ENCODE data around the gene SCTR. TPM values are rescaled to one million over a fixed set of nuclear protein-coding genes. Genes with fewer than 3 reads are reported as not detected.
A peak's percentile ranks its signal among the peaks of the same experiment; 100 is the strongest.

SCTR gene
- total and polyA plus RNA-seq, 2 of the 13 experiments (the other 11 are each of a cell fraction or from before 2014, with no cell fraction given) = not detected

- TF ChIP-seq ZHX1 (CRISPR knock-in tag; IDR thresholded peaks at IDR 0.05; ENCODE audit: low read depth) (no peak), ZNF432 (CRISPR knock-in tag; IDR thresholded peaks at IDR 0.05; ENCODE audit: borderline replicate concordance) (no peak), TIGD3 (CRISPR knock-in tag; IDR thresholded peaks at IDR 0.05; ENCODE audit: borderline replicate concordance) (no peak), BRF2 (CRISPR knock-in tag; IDR thresholded peaks at IDR 0.05) (0 out of 2 replicates have a peak, but pooled peaks have one; percentile 50), GPBP1L1 (CRISPR knock-in tag; IDR thresholded peaks at IDR 0.05) (no peak), SSRP1 (CRISPR knock-in tag; IDR thresholded peaks at IDR 0.05) (no peak), CSRNP1 (CRISPR knock-in tag; IDR thresholded peaks at IDR 0.05) (0 out of 2 replicates have a peak, but pooled peaks have one; percentile 41), ZNF563 (CRISPR knock-in tag; IDR thresholded peaks at IDR 0.05) (peak; percentile 16; the same call in 1 of the 2 replicates), ZBTB37 (CRISPR knock-in tag; IDR thresholded peaks at IDR 0.05) (no peak), THRA (CRISPR knock-in tag; IDR thresholded peaks at IDR 0.05; ENCODE audit: borderline replicate concordance) (no peak), ZNF549 (CRISPR knock-in tag; IDR thresholded peaks at IDR 0.05) (no peak), MEIS2 (CRISPR knock-in tag; IDR thresholded peaks at IDR 0.05) (no peak), DNMT3B (CRISPR knock-in tag; conservative IDR thresholded peaks at IDR 0.05) (no peak), GFI1 (CRISPR knock-in tag; IDR thresholded peaks at IDR 0.05; ENCODE audit: borderline replicate concordance) (no peak), ETV6 (CRISPR knock-in tag; conservative IDR thresholded peaks at IDR 0.05) (no peak), TBP (CRISPR knock-in tag; IDR thresholded peaks at IDR 0.05) (no peak)
Measured at GRCh38 chr2:119438726-119439284, 85.5 kb downstream of the SCTR start (continued).
